Left ventricle myocardium inferior (tissue), 1 donor: Measurements from ENCODE around the gene CDH22. TPM values are rescaled to one million over a fixed set of nuclear protein-coding genes. Genes with fewer than 3 reads are reported as not detected.

ENCODE experiments used
- DNase-seq: peaks from one replicate; pipeline ENCODE4 v3.0.0-alpha.2; 2020
- H3K27ac ChIP-seq: fragments of 200-600 bp; replicated peaks from 2 replicates; pipeline ENCODE4 v1.8.0; 2021
- H3K27me3 ChIP-seq: fragments of 200-600 bp; 2 replicates; pipeline ENCODE4 v1.8.0; 2021; ENCODE audit warnings: low read depth
- H3K36me3 ChIP-seq: fragments of 200-600 bp; 2 replicates; pipeline ENCODE4 v1.8.0; 2021
- H3K4me1 ChIP-seq: fragments of 200-600 bp; 2 replicates; pipeline ENCODE4 v1.8.0; 2021
- H3K4me3 ChIP-seq: fragments of 200-600 bp; 2 replicates; pipeline ENCODE4 v1.8.0; 2021; ENCODE audit warnings: mild to moderate bottlenecking, moderate library complexity
- H3K9me3 ChIP-seq: fragments of 200-600 bp; replicated peaks from 2 replicates; pipeline ENCODE4 v1.8.0; 2021
- intact Hi-C: fragments of 100-400 bp; cut with micrococcal nuclease; formaldehyde crosslinking; loops from one replicate; pipeline ENCODE4 v1.11.0; 2022
- total RNA-seq: library from RNA; stranded (reverse); fragmentation: NEBNext Ultra II Directional; extraction: Animal tissue kit (Norgen Biotek cat#: 25700); gene quantifications from one replicate; pipeline ENCODE4 v1.2.1, GENCODE V29; 2021
- TF ChIP-seq, protein P1 (sequence below): fragments of 200-600 bp; IDR thresholded peaks from 2 replicates; pipeline ENCODE4 v1.8.0; 2021; ENCODE audit warnings: antibody characterized with exemption, mild to moderate bottlenecking, borderline replicate concordance
- donor health status: DM: no; HTN: yes; CAD: no; lungs with severe emphysema.

Gene CDH22
- total RNA-seq, 1 donor from 2014 or later, result 2.3 TPM

DNA sequence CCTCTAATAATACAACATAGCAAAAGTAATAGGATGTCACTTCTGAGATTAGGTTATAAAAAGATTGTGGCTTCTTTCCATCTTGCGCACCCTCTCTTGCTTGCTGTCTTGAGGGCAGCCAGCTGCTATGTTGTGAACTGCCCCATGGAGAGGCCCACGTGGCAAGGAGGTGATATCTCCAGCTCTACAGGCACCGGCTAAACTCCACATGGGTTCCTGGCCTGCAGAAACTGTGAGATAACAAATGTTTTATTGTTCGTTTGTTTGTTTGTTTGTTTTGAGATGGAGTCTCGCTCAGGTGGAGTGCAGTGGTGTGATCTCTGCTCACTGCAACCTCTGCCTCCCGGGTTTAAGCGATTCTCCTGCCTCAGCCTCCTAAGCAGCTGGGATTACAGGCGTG lies 152.2 kb downstream of the CDH22 start:
- Histone ChIP-seq H3K36me3 (no peaks in the 10 kb centered on the region), H3K9me3 (no peaks in the 10 kb centered on the region), H3K4me3 (no peak overlapping the region), H3K27me3 (peaks cover 100% of the 10 kb centered on the region), H3K27ac (no peak overlapping the region), H3K4me1 (no peaks in the 10 kb centered on the region)
- intact Hi-C loops, result no loop called here
- no peak for DNase-seq
- TF ChIP-seq, protein P1, sequence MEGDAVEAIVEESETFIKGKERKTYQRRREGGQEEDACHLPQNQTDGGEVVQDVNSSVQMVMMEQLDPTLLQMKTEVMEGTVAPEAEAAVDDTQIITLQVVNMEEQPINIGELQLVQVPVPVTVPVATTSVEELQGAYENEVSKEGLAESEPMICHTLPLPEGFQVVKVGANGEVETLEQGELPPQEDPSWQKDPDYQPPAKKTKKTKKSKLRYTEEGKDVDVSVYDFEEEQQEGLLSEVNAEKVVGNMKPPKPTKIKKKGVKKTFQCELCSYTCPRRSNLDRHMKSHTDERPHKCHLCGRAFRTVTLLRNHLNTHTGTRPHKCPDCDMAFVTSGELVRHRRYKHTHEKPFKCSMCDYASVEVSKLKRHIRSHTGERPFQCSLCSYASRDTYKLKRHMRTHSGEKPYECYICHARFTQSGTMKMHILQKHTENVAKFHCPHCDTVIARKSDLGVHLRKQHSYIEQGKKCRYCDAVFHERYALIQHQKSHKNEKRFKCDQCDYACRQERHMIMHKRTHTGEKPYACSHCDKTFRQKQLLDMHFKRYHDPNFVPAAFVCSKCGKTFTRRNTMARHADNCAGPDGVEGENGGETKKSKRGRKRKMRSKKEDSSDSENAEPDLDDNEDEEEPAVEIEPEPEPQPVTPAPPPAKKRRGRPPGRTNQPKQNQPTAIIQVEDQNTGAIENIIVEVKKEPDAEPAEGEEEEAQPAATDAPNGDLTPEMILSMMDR, result no peak

DNA sequence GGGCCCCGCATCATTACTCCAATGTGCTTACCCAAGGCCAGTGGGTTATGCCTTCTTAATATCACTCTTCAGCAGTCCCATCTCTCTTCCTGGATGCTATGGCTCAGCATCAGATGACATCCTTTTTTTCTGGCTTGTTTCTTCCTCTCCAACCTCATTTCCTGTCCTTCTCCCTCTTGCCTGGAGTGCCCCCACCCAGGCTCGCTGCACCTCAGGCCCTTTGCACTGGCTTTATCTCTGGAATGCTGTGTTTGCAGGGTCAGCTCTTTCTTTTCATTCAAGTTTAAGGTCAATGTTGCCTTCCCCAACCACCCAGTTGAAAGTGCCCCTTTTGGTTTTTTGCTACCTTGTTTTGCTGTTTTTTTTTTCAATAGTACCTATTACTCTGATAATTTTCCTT lies 153.5 kb downstream of the CDH22 start:
- Histone ChIP-seq H3K9me3 (no peaks in the 10 kb centered on the region), H3K27me3 (peaks cover 100% of the 10 kb centered on the region), H3K27ac (no peak overlapping the region), H3K4me3 (no peak overlapping the region), H3K36me3 (no peaks in the 10 kb centered on the region), H3K4me1 (no peaks in the 10 kb centered on the region)
- intact Hi-C loops, result no loop called here
- TF ChIP-seq, protein P1, result no peak
- DNase-seq, result no peak

DNA sequence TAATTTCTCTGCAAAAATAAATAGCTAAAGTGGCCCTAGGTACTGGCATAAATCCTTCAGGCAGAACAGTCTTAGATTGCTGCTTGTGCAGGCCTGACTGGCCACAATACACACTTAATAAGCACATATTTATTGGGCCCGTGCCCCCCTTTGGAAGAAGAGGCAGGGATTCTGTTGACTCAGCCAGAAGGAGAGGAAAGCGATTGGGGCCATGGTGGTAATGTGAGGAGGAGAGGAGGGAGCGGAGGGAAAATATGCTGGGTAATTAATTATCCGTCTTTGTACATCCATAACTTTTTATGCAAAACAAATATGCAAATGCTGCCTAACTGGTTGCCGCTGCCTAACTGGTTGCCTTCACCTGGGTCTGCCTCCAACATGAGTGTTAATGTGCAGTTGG lies 154.0 kb downstream of the CDH22 start:
- Histone ChIP-seq H3K9me3 (no peaks in the 10 kb centered on the region), H3K27ac (no peak overlapping the region), H3K27me3 (peaks cover 100% of the 10 kb centered on the region), H3K4me1 (no peaks in the 10 kb centered on the region), H3K4me3 (no peak overlapping the region), H3K36me3 (no peaks in the 10 kb centered on the region)
- DNase-seq, result no peak
- intact Hi-C loops, result no loop called here
- TF ChIP-seq, protein P1, result no peak

DNA sequence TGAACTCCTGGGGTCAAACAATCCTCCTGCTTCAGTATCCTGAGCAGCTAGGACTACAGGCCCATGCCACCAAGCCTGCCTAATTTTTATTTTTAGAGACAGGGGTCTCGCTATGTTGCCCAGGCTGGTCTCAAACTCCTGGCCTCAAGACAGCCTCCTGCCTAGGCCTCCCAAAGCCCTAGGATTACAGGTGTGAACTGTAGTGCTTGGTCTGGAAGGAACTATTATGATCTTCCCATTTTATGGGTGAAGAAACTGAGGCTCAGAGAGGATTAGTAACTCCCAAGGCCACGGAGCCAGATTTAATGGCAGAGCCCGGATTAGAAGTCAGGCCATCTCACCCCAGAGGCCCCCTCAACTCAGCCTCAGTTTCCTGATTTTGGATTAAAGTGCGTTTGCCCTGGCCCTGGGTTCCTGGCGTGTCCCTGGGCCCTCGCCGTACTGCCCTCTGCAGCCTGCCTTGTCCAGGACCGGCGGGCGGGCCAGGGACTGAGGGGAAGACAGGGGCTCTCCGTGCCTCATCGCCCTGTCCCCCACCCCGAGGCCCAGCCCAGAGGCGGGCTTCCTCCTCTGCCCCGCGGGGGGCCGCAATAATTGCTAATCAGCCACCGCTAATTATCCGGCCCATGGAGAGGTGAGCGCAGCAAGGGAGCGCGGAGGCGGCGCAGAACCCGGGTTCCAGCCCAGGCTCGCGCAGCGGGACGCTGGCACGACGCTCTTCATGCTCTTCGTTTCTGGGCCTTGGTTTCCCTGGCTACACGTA lies 155.3 kb downstream of the CDH22 start:
- H3K36me3 ChIP-seq, result no peaks in the 10 kb centered on the region
- no peaks in the 10 kb centered on the region for H3K4me1 ChIP-seq
- no peak for DNase-seq
- intact Hi-C loops, result no loop called here
- TF ChIP-seq, protein P1, result no peak
- peaks cover 89% of the 10 kb centered on the region for H3K27me3 ChIP-seq
- no peak overlapping the region for H3K4me3 ChIP-seq
- no peak overlapping the region for H3K27ac ChIP-seq
- no peaks in the 10 kb centered on the region for H3K9me3 ChIP-seq

DNA sequence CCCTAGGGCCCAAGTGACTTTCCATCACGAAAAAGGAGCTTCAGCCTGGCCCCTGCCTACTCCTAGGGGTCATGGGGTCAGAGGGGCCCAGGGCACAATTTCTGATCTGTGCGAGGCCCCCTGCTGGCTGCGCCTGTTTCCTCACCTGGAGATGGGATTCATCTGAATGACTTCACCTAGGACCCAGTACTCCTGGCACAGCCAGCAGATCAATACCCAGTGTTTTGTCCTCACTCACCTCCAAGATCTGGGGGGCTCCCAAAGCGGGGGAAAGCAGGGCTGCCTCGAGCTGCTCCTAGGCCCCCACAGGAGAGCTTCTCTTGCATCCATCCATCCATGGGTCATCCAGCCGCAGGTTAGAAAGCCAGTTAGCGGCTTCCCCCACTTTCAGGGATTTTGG lies 156.4 kb downstream of the CDH22 start:
- TF ChIP-seq, protein P1, result peak; percentile 28
- Histone ChIP-seq H3K27ac (no peak overlapping the region), H3K36me3 (no peaks in the 10 kb centered on the region), H3K27me3 (peaks cover 78% of the 10 kb centered on the region), H3K4me1 (no peaks in the 10 kb centered on the region), H3K9me3 (no peaks in the 10 kb centered on the region), H3K4me3 (no peak overlapping the region)
- intact Hi-C loops, result no loop called here
- no peak for DNase-seq
